H1 (cell line): Measurements from ENCODE around the gene CPLANE1. TPM values are rescaled to one million over a fixed set of nuclear protein-coding genes. Genes with fewer than 3 reads are reported as not detected.

Experiments used
- CTCF ChIA-PET: fragments of 300-600 bp; sonication (Branson Sonifier 250); formaldehyde crosslinking; loops from one replicate; lab custom pipeline; 2021; ENCODE audit not compliant: partially characterized antibody; lab: Charles Lee
- POLR2A ChIA-PET: fragments of 300-600 bp; sonication (Branson Sonifier 250); formaldehyde crosslinking; loops from one replicate; lab custom pipeline; 2021; ENCODE audit warnings: inconsistent platforms; ENCODE audit not compliant: partially characterized antibody; lab: Charles Lee
- DNase-seq, 2 experiments: peaks; one replicate each; pipeline versions ENCODE4 v3.0.0 to v3.0.0-alpha.2; 2010 to 2022; ENCODE audit warnings: low spot score in 2 of 2, low read depth in 1 of 2, mixed read lengths in 1 of 2
- FAIRE-seq: peaks from 2 replicates; lab custom pipeline; 2011; peaks lifted over from hg19 to GRCh38; lab: Jason Lieb, UNC
- H2AFZ ChIP-seq: 2 replicates; pipeline ENCODE4 v1.8.1; 2012; ENCODE audit warnings: low read length, inconsistent platforms
- H2AK5ac ChIP-seq: 2 replicates; pipeline ENCODE4 v1.6.1; 2013; ENCODE audit warnings: low read depth, low read length
- H2BK120ac ChIP-seq: replicated peaks from 2 replicates; pipeline ENCODE3; 2013; ENCODE audit warnings: low read depth, low read length, inconsistent platforms
- H2BK12ac ChIP-seq: 2 replicates; pipeline ENCODE4 v1.6.1; 2013; ENCODE audit warnings: low read depth, low read length
- H2BK15ac ChIP-seq: 2 replicates; pipeline ENCODE4 v1.6.1; 2013; ENCODE audit warnings: low read length
- H2BK20ac ChIP-seq: 2 replicates; pipeline ENCODE4 v1.6.1; 2013; ENCODE audit warnings: low read length
- H2BK5ac ChIP-seq: 2 replicates; pipeline ENCODE4 v1.6.1; 2013; ENCODE audit warnings: low read depth, low read length
- H3K14ac ChIP-seq: 2 replicates; pipeline ENCODE4 v1.6.1; 2013; ENCODE audit warnings: inconsistent platforms; ENCODE audit not compliant: insufficient read length
- H3K18ac ChIP-seq: 2 replicates; pipeline ENCODE4 v1.6.1; 2013; ENCODE audit warnings: low read length; ENCODE audit errors: extremely low read depth
- H3K23ac ChIP-seq: 2 replicates; pipeline ENCODE4 v1.6.1; 2013; ENCODE audit warnings: inconsistent platforms; ENCODE audit not compliant: insufficient read length
- H3K23me2 ChIP-seq: 2 replicates; pipeline ENCODE4 v1.6.1; 2013; ENCODE audit warnings: low read depth, low read length
- H3K27ac ChIP-seq: 2 replicates; pipeline ENCODE4 v1.6.1; 2011; ENCODE audit warnings: low read depth, low read length, inconsistent platforms
- H3K27me3 ChIP-seq, 4 experiments: replicated peaks in 1 of 4; 1 replicate in 1 of 4; 2 replicates in 3 of 4; pipeline versions ENCODE4 v1.6.1 to v1.8.1; 2011 to 2013; ENCODE audit warnings: low read length in 3 of 4, mild to moderate bottlenecking in 3 of 4, inconsistent platforms in 2 of 4, mixed read lengths in 2 of 4, moderate library complexity in 1 of 4; ENCODE audit not compliant: control insufficient read depth in 3 of 4, insufficient read depth in 3 of 4; ENCODE audit errors: extremely low read depth in 1 of 4
- H3K36me3 ChIP-seq, 4 experiments: 2 replicates each; pipeline versions ENCODE4 v1.6.1 to v1.8.1; 2011 to 2013; ENCODE audit warnings: mild to moderate bottlenecking in 4 of 4, low read length in 3 of 4, moderate library complexity in 2 of 4, control low read depth in 1 of 4, inconsistent platforms in 1 of 4; ENCODE audit not compliant: insufficient read depth in 4 of 4, control insufficient read depth in 2 of 4
- H3K4ac ChIP-seq: replicated peaks from 2 replicates; pipeline ENCODE3; 2013; ENCODE audit warnings: low read length, low read depth, mixed read lengths, inconsistent platforms; ENCODE audit not compliant: insufficient read length
- H3K4me1 ChIP-seq, 4 experiments: replicated peaks in 1 of 4; 1 replicate in 1 of 4; 2 replicates in 3 of 4; pipeline versions ENCODE4 v1.6.1 to v1.8.1; 2011 to 2013; ENCODE audit warnings: low read length in 3 of 4, inconsistent platforms in 2 of 4, mixed read lengths in 1 of 4; ENCODE audit not compliant: insufficient read depth in 4 of 4, control insufficient read depth in 3 of 4
- H3K4me2 ChIP-seq, 2 experiments: 2 replicates each; pipeline versions ENCODE4 v1.6.1 to v1.8.1; 2011 to 2013; ENCODE audit warnings: low read depth in 2 of 2, low read length in 2 of 2, control low read depth in 1 of 2, inconsistent platforms in 1 of 2, mild to moderate bottlenecking in 1 of 2; ENCODE audit not compliant: insufficient read depth in 1 of 2
- H3K4me3 ChIP-seq, 4 experiments: fragments of 200-600, 300-600 bp in 1 of 4; sonication (generic), shearing (Covaris generic), sonication (Bioruptor Twin) in 1 of 4; 2 replicates each; pipeline versions ENCODE4 v1.5.1 to v1.8.1; 2011 to 2016; ENCODE audit warnings: low read length in 4 of 4, low read depth in 3 of 4, control low read depth in 2 of 4, inconsistent platforms in 2 of 4, mild to moderate bottlenecking in 2 of 4, mixed read lengths in 1 of 4, moderate library complexity in 1 of 4; ENCODE audit not compliant: insufficient read depth in 2 of 4; ENCODE audit errors: extremely low read depth in 1 of 4
- H3K56ac ChIP-seq: replicated peaks from 2 replicates; pipeline ENCODE3; 2013; ENCODE audit warnings: low read depth, mild to moderate bottlenecking, mixed read lengths, low read length, inconsistent platforms; ENCODE audit not compliant: insufficient read length
- H3K79me1 ChIP-seq: 2 replicates; pipeline ENCODE4 v1.6.1; 2013; ENCODE audit warnings: low read depth, low read length, control low read depth
- H3K79me2 ChIP-seq, 2 experiments: 2 replicates each; pipeline versions ENCODE4 v1.6.1 to v1.8.1; 2012 to 2013; ENCODE audit warnings: low read length in 2 of 2, mild to moderate bottlenecking in 2 of 2, inconsistent platforms in 1 of 2; ENCODE audit not compliant: insufficient read depth in 2 of 2, control insufficient read depth in 1 of 2
- H3K9ac ChIP-seq, 4 experiments: replicated peaks in 1 of 4; 1 replicate in 1 of 4; 2 replicates in 3 of 4; pipeline versions ENCODE4 v1.6.1 to v1.8.1; 2011 to 2013; ENCODE audit warnings: low read depth in 3 of 4, low read length in 3 of 4, control low read depth in 2 of 4, mild to moderate bottlenecking in 2 of 4, moderate library complexity in 2 of 4, inconsistent platforms in 1 of 4; ENCODE audit errors: extremely low read depth in 1 of 4
- H3K9me3 ChIP-seq, 2 experiments: 2 replicates each; pipeline versions ENCODE4 v1.6.1 to v1.8.1; 2012 to 2013; ENCODE audit warnings: mild to moderate bottlenecking in 2 of 2, moderate library complexity in 2 of 2, control low read depth in 1 of 2, inconsistent platforms in 1 of 2, low read depth in 1 of 2, low read length in 1 of 2, mixed read lengths in 1 of 2; ENCODE audit not compliant: insufficient read depth in 2 of 2
- H4K20me1 ChIP-seq, 2 experiments: replicated peaks in 1 of 2; 2 replicates each; pipeline versions ENCODE3 to v1.8.1; 2011 to 2013; ENCODE audit warnings: inconsistent platforms in 2 of 2, low read length in 2 of 2, mild to moderate bottlenecking in 1 of 2; ENCODE audit not compliant: insufficient read depth in 2 of 2, control insufficient read depth in 1 of 2
- H4K5ac ChIP-seq: 2 replicates; pipeline ENCODE4 v1.6.1; 2013; ENCODE audit warnings: low read length, low read depth, mixed read lengths, inconsistent platforms; ENCODE audit not compliant: insufficient read length
- H4K8ac ChIP-seq: 2 replicates; pipeline ENCODE4 v1.8.0; 2013; ENCODE audit warnings: mild to moderate bottlenecking, moderate library complexity, low read length, inconsistent platforms; ENCODE audit not compliant: insufficient read depth; ENCODE audit errors: extremely low read depth
- H4K91ac ChIP-seq: replicated peaks from 2 replicates; pipeline ENCODE3; 2013; ENCODE audit warnings: low read length, mixed read lengths, inconsistent platforms; ENCODE audit not compliant: insufficient read length
- BCL11A ChIP-seq, 2 experiments: IDR thresholded peaks; one replicate each; pipeline ENCODE4 v1.6.1; 2011; ENCODE audit warnings: low read depth in 2 of 2, low read length in 2 of 2, mild to moderate bottlenecking in 2 of 2
- CBX5 ChIP-seq: fragments of 300-800, 300-1000 bp; sonication (generic); IDR thresholded peaks from 2 replicates; pipeline ENCODE4 v1.7.1; 2016; ENCODE audit warnings: antibody characterized with exemption, low read length, low read depth
- CHD1 ChIP-seq: IDR thresholded peaks from 2 replicates; pipeline ENCODE4 v1.6.1; 2012; ENCODE audit warnings: low read depth, low read length, improper control_type of control experiment
- CTCF ChIP-seq, 3 experiments: IDR thresholded peaks; 1 replicate in 2 of 3; 2 replicates in 1 of 3; pipeline versions ENCODE4 v1.5.1 to v1.6.1; 2011; ENCODE audit warnings: low read length in 3 of 3, mild to moderate bottlenecking in 3 of 3, inconsistent platforms in 2 of 3, low read depth in 1 of 3, moderate library complexity in 1 of 3; ENCODE audit not compliant: insufficient read depth in 1 of 3; ENCODE audit errors: control extremely low read depth in 1 of 3
- E2F6 ChIP-seq: IDR thresholded peaks from 2 replicates; pipeline ENCODE4 v1.6.1; 2012; ENCODE audit warnings: inconsistent platforms
- JUND ChIP-seq: IDR thresholded peaks from 2 replicates; pipeline ENCODE4 v1.6.1; 2011; ENCODE audit warnings: mild to moderate bottlenecking, improper control_type of control experiment, low read length
- KDM1A ChIP-seq: fragments of 200-600, 300-600 bp; sonication (generic); IDR thresholded peaks from 2 replicates; pipeline ENCODE4 v1.7.1; 2016; ENCODE audit warnings: mild to moderate bottlenecking, low read length, borderline replicate concordance
- RBBP5 ChIP-seq: IDR thresholded peaks from 2 replicates; pipeline ENCODE4 v1.7.1; 2012; ENCODE audit warnings: low read depth, mild to moderate bottlenecking, inconsistent platforms, low read length, moderate library complexity, borderline replicate concordance
- SP2 ChIP-seq: IDR thresholded peaks from 2 replicates; pipeline ENCODE4 v1.6.1; 2012; ENCODE audit warnings: mild to moderate bottlenecking, low read length, inconsistent platforms
- TAF1 ChIP-seq: IDR thresholded peaks from 2 replicates; pipeline ENCODE4 v1.6.1; 2011; ENCODE audit warnings: mild to moderate bottlenecking, low read depth, low read length
- TCF12 ChIP-seq: IDR thresholded peaks from 2 replicates; pipeline ENCODE4 v1.6.1; 2011; ENCODE audit warnings: low read depth, mild to moderate bottlenecking, low read length
- ZNF274 ChIP-seq: IDR thresholded peaks from 2 replicates; pipeline ENCODE4 v1.7.0; 2012; ENCODE audit warnings: low read length, borderline replicate concordance; ENCODE audit errors: extremely low read depth
- WGBS, 2 experiments: shearing (Covaris generic) in 1 of 2; methylation state at CpG; one replicate each; pipeline versions ENCODE4 v1.1.6 to v1.1.7; 2013 to 2015; ENCODE audit warnings: low lambda C conversion rate in 2 of 2, mixed read lengths in 2 of 2, inconsistent platforms in 1 of 2, low coverage in 1 of 2, missing lambda C conversion rate in 1 of 2; ENCODE audit not compliant: insufficient replicate concordance in 2 of 2, insufficient coverage in 1 of 2, insufficient read length in 1 of 2; ENCODE audit errors: extremely low coverage in 1 of 2, missing lambda C conversion rate in 1 of 2; 5-methylcytosine and 5-hydroxymethylcytosine counted together
- polyA plus RNA-seq, 7 experiments: library from polyadenylated mRNA; depleted of rRNA in 3 of 7; stranded (reverse) in 5 of 7; unstranded in 2 of 7; fragments of >200 nt in 5 of 7; fragments of 200-250 nt in 2 of 7; gene quantifications; 1 replicate in 5 of 7; 2 replicates in 1 of 7; 4 replicates in 1 of 7; pipeline versions ENCODE4 v1.2.1 to v1.2.3, GENCODE V29; 2011 to 2013; ENCODE audit warnings: missing spikeins in 2 of 7, mixed read lengths in 2 of 7
- total RNA-seq: library from RNA; stranded (reverse); fragmentation: NEBNext Ultra II Directional; extraction: Animal tissue kit (Norgen Biotek cat#: 25700); gene quantifications from 2 replicates; pipeline ENCODE4 v1.2.1, GENCODE V29; 2021

Gene CPLANE1
- total and polyA plus RNA-seq, 2 of the 8 experiments (the other 6 are each of a cell fraction or from before 2014, with no cell fraction given) = 2.2 to 8.8 TPM

DNA sequence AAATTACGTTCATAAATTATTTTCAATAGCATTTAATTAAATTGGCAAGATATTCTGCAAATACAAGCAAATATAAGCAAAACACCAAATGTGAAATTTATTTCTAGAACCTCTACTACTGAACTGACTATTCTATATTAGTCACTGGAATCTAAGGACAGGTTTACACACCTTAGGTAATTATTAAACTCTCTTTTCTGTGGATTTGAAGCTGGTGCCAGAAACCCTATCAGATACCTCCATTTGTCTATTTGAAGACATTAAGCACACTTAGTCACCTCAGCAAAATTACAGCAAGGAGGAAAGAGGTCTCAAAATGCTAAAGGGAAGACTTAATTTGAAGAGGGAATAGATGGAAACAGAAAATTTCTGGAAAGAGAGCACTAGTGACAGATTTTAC lies 83.4 kb downstream of the CPLANE1 start:
- DNase-seq = no peak
- H2AFZ ChIP-seq = no peak overlapping the region
- no peak overlapping the region for H2BK20ac ChIP-seq
- no peak overlapping the region for H4K8ac ChIP-seq
- no peak overlapping the region for H2BK120ac ChIP-seq
- H3K56ac ChIP-seq = no peak overlapping the region
- no peaks in the 10 kb centered on the region for H3K79me2 ChIP-seq
- CTCF ChIA-PET = interaction anchor here (0.7 kb wide), 1 partner anchor 15 kb away, joined by 5 read pairs; no protein-coding TSS in a partner anchor
- no peak overlapping the region for H3K4me3 ChIP-seq
- H3K4me2 ChIP-seq = no peak overlapping the region
- no peak overlapping the region for H3K4ac ChIP-seq
- H3K9ac ChIP-seq = no peak overlapping the region
- no peaks in the 10 kb centered on the region for H3K4me1 ChIP-seq
- no peak overlapping the region for H3K18ac ChIP-seq
- POLR2A ChIA-PET = no interaction called here
- no peak overlapping the region for H4K91ac ChIP-seq
- H3K23me2 ChIP-seq = no peaks in the 10 kb centered on the region
- no peak overlapping the region for H3K27ac ChIP-seq
- peaks cover 0 to 13% (median 2%) of the 10 kb centered on the region in 4 experiments; a peak in 4 of 8 replicates for H3K36me3 ChIP-seq
- no peak overlapping the region for H3K14ac ChIP-seq
- H2AK5ac ChIP-seq = no peak overlapping the region
- no peak overlapping the region for H2BK12ac ChIP-seq
- no peak overlapping the region for H3K23ac ChIP-seq
- H3K79me1 ChIP-seq = no peaks in the 10 kb centered on the region
- FAIRE-seq = no peak
- no peaks in the 10 kb centered on the region for H3K9me3 ChIP-seq
- H2BK15ac ChIP-seq = no peak overlapping the region
- 82% methylated on average over 1 of the region's 1 CpG; no CpG with 5 or more reads in 1 of the 2 experiments for WGBS, 2 experiments
- H4K20me1 ChIP-seq = no peaks in the 10 kb centered on the region
- H2BK5ac ChIP-seq = no peak overlapping the region
- no peaks in the 10 kb centered on the region for H3K27me3 ChIP-seq
- H4K5ac ChIP-seq = no peak overlapping the region
- TF ChIP-seq CHD1 (no peak), JUND (no peak), CTCF (IDR thresholded peaks at IDR 0.05; ENCODE audit: control extremely low read depth in 1 of 3, insufficient read depth in 1 of 3, low read depth in 1 of 3, low read length in 3 of 3) (no peak), BCL11A (IDR thresholded peaks at IDR 0.05; ENCODE audit: low read depth in 2 of 2, low read length in 2 of 2) (no peak), KDM1A (no peak), RBBP5 (no peak), CBX5 (no peak), TAF1 (no peak), ZNF274 (no peak), TCF12 (no peak), SP2 (no peak), E2F6 (no peak)
